HL-60 (cell line): ENCODE measurements around the gene NF1.

ENCODE experiments used
- DNase-seq, 2 experiments: peaks; one replicate each; pipeline ENCODE4 v3.0.0-alpha.2; 2010 to 2020; ENCODE audit warnings: low read depth in 1 of 2, low spot score in 1 of 2
- H3K27ac ChIP-seq: fragments of 250-450 bp; sonication (Bioruptor Pico); replicated peaks from 2 replicates; pipeline ENCODE4 v1.5.1; 2020; ENCODE audit warnings: mild to moderate bottlenecking, moderate library complexity
- H3K27me3 ChIP-seq: fragments of 250-450 bp; sonication (Bioruptor Pico); 2 replicates; pipeline ENCODE4 v1.5.1; 2021; ENCODE audit warnings: mild to moderate bottlenecking, moderate library complexity; ENCODE audit not compliant: insufficient read depth, poor library complexity, severe bottlenecking
- H3K4me3 ChIP-seq: replicated peaks from 2 replicates; pipeline ENCODE4 v1.5.1; 2011; ENCODE audit warnings: mild to moderate bottlenecking, control low read depth, low read length; ENCODE audit not compliant: insufficient read depth
- GABPA ChIP-seq: IDR thresholded peaks from 2 replicates; pipeline ENCODE4 v1.6.1; 2012; ENCODE audit warnings: low read depth
- POLR2AphosphoS5 ChIP-seq: IDR thresholded peaks from 2 replicates; pipeline ENCODE4 v1.6.1; 2012; ENCODE audit warnings: low read depth
- SPI1 ChIP-seq: IDR thresholded peaks from 2 replicates; pipeline ENCODE4 v1.6.1; 2012; ENCODE audit warnings: low read depth, mild to moderate bottlenecking, borderline replicate concordance
- TF ChIP-seq, protein P1 (sequence below): IDR thresholded peaks from one replicate; pipeline ENCODE4 v1.5.1; 2011; ENCODE audit warnings: low read length, control low read depth, inconsistent platforms; ENCODE audit not compliant: insufficient read depth
- TF ChIP-seq, protein P2 (sequence below): IDR thresholded peaks from 2 replicates; pipeline ENCODE4 v1.6.1; 2012; ENCODE audit warnings: low read depth; ENCODE audit not compliant: insufficient replicate concordance

Gene NF1

DNA sequence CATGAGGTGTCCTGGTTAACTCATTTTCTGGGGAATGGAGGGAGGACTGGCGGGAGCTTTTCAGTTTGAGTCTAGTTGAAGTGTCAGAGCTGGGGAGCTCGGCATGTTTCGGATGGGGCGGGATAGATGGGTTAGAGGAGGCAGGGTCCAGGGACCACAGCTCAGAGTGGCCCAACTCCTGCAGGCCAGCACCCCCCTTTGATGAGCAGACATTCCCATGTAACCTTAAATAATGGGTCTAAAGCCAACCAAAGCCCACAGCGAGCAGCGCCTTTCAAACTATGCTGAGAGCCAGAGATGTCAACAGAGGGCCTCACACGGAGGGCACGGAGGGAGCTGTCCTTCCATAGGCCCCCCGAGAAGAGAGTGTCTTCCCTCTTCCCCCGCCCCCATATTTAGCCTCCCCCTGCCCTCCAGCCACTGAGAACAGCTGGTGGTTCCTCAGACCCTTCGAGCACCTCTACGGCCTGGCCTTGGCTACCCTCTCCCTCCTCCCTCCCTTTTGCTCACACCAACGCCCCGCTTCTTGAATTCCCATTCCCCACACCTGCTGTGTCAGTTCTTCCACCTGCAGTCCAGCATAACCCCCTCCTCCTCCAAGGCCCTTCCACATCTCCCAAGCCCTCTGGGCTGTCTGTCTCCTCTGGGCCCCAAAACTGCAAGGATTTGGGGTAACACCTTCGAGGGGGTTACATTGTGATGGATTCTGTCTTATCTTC is 318.5 kb downstream of the NF1 start:
- H3K27ac ChIP-seq: no peak overlapping the region
- TF ChIP-seq POLR2AphosphoS5: no peak
- no peak for TF ChIP-seq GABPA
- TF ChIP-seq SPI1: no peak
- TF ChIP-seq, protein P1, sequence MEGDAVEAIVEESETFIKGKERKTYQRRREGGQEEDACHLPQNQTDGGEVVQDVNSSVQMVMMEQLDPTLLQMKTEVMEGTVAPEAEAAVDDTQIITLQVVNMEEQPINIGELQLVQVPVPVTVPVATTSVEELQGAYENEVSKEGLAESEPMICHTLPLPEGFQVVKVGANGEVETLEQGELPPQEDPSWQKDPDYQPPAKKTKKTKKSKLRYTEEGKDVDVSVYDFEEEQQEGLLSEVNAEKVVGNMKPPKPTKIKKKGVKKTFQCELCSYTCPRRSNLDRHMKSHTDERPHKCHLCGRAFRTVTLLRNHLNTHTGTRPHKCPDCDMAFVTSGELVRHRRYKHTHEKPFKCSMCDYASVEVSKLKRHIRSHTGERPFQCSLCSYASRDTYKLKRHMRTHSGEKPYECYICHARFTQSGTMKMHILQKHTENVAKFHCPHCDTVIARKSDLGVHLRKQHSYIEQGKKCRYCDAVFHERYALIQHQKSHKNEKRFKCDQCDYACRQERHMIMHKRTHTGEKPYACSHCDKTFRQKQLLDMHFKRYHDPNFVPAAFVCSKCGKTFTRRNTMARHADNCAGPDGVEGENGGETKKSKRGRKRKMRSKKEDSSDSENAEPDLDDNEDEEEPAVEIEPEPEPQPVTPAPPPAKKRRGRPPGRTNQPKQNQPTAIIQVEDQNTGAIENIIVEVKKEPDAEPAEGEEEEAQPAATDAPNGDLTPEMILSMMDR: no peak
- TF ChIP-seq, protein P2, sequence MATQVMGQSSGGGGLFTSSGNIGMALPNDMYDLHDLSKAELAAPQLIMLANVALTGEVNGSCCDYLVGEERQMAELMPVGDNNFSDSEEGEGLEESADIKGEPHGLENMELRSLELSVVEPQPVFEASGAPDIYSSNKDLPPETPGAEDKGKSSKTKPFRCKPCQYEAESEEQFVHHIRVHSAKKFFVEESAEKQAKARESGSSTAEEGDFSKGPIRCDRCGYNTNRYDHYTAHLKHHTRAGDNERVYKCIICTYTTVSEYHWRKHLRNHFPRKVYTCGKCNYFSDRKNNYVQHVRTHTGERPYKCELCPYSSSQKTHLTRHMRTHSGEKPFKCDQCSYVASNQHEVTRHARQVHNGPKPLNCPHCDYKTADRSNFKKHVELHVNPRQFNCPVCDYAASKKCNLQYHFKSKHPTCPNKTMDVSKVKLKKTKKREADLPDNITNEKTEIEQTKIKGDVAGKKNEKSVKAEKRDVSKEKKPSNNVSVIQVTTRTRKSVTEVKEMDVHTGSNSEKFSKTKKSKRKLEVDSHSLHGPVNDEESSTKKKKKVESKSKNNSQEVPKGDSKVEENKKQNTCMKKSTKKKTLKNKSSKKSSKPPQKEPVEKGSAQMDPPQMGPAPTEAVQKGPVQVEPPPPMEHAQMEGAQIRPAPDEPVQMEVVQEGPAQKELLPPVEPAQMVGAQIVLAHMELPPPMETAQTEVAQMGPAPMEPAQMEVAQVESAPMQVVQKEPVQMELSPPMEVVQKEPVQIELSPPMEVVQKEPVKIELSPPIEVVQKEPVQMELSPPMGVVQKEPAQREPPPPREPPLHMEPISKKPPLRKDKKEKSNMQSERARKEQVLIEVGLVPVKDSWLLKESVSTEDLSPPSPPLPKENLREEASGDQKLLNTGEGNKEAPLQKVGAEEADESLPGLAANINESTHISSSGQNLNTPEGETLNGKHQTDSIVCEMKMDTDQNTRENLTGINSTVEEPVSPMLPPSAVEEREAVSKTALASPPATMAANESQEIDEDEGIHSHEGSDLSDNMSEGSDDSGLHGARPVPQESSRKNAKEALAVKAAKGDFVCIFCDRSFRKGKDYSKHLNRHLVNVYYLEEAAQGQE: no peak
- no peak for DNase-seq
- H3K27me3 ChIP-seq: no peaks in the 10 kb centered on the region
- H3K4me3 ChIP-seq: no peak overlapping the region

DNA sequence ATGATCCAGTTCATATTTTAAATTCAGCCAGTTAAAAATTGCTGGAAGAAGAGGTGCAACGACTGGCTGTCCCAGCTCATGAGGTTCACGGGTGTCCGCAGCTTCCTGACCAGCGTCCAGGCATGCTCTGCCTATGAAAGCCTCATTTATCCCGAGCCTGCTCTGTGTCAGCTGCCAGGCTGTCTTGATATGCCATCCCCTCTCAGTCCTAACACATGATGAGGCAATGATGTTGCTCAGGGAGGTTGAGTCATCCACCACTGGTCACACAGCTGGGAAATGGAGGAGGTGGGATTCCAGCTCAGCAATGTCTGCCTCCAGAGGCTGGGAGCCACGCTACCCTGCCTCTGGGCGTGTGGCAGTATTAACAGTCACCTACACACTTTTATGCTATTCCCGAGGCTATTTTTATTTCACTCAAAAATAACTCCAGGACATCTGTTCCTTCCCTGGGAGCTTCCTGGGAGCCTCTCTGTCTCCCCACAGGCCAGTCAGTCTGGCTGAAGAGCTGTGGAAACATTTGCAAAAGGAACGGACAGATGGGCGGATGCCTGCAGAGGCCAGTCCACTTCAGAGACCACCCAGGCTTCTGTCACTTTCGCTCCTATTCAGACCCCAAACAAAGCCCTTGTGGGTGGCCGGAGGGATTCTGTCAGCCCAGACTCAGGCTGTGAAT is 319.2 kb downstream of the NF1 start:
- no peaks in the 10 kb centered on the region for H3K27me3 ChIP-seq
- no peak for DNase-seq
- no peak for TF ChIP-seq SPI1
- TF ChIP-seq GABPA: no peak
- TF ChIP-seq, protein P1: no peak
- TF ChIP-seq POLR2AphosphoS5: no peak
- TF ChIP-seq, protein P2: no peak
- H3K4me3 ChIP-seq: no peak overlapping the region
- H3K27ac ChIP-seq: no peak overlapping the region

DNA sequence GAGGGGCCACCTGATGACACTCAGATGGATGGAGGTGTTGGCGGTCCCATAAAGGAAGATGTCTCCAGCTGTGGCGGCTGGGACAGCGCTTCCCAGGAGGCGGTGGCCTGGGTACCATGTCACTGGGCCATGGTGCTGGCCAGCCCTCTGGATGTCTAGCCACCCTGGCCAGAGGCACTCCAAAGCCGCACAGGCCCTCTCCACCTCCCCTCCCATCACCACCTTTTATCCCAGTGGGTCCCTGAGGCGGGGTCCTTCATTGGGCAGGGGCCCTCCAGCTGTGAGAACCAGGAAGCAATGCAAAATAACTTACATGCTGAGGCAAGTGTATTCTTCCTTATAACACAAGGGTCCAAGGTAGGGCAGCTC is 319.8 kb downstream of the NF1 start:
- H3K27me3 ChIP-seq: no peaks in the 10 kb centered on the region
- TF ChIP-seq, protein P1: no peak
- no peak for TF ChIP-seq GABPA
- TF ChIP-seq, protein P2: no peak
- no peak overlapping the region for H3K27ac ChIP-seq
- H3K4me3 ChIP-seq: no peak overlapping the region
- no peak for DNase-seq
